ENCODE results near the gene SLC24A4. TPM values are rescaled to one million over a fixed set of nuclear protein-coding genes. Genes with fewer than 3 reads are reported as not detected.

SLC24A4 gene
- total RNA-seq, 1 experiment from 2014 or later: not detected

GRCh38 chr14:92323916-92324818, 1.2 kb downstream of the SLC24A4 start:
- no peaks in the 10 kb centered on the region for H4K20me1 ChIP-seq (ENCODE audit: insufficient read depth)
- ChIA-PET POLR2A (no interaction called here), RAD21 (ENCODE audit: low non-redundant PET in 1 of 2, low total read pairs in 2 of 2, uncharacterized antibody in 2 of 2, unreplicated experiment in 2 of 2) (no interaction called here), CTCF (no interaction called here)
- H3K4me2 ChIP-seq (ENCODE audit: low read length): no peak overlapping the region
- H3K4me3 ChIP-seq (replicated peaks in 1 of 2; ENCODE audit: low read depth in 1 of 2, low read length in 2 of 2): no peak overlapping the region
- no peaks in the 10 kb centered on the region for H3K9me2 ChIP-seq (ENCODE audit: insufficient read depth)
- no peaks in the 10 kb centered on the region for H3K79me2 ChIP-seq (ENCODE audit: insufficient read depth, low read length)
- no peak overlapping the region for H2AFZ ChIP-seq (ENCODE audit: low read depth, low read length, poor library complexity, severe bottlenecking)
- H3K9ac ChIP-seq (ENCODE audit: low read length): no peak overlapping the region
- no TSS peak for BruUV-seq (replicated peaks)
- H3K36me3 ChIP-seq (ENCODE audit: control insufficient read depth in 1 of 2, insufficient read depth in 2 of 2, low read length in 2 of 2): no peaks in the 10 kb centered on the region
- intact Hi-C loops (cut with micrococcal nuclease): no loop called here
- H3K9me3 ChIP-seq (ENCODE audit: control insufficient read depth in 1 of 2, insufficient read depth in 1 of 2, low read depth in 1 of 2, low read length in 2 of 2): no peaks in the 10 kb centered on the region
- no peaks in the 10 kb centered on the region for H3K27me3 ChIP-seq (ENCODE audit: insufficient read depth, low read length)
- no peak for DNase-seq (ENCODE audit: low read depth, low spot score)
- H3K4me1 ChIP-seq (ENCODE audit: control insufficient read depth in 1 of 2, insufficient read depth in 2 of 2, low read length in 2 of 2): no peaks in the 10 kb centered on the region
- no peak for TF ChIP-seq EZH2phosphoT487 (IDR thresholded peaks at IDR 0.05; ENCODE audit: borderline replicate concordance)
- no peak for TF ChIP-seq YY1 (IDR thresholded peaks at IDR 0.05; ENCODE audit: extremely low read depth, insufficient replicate concordance, low read depth, low read length)
- no peak for TF ChIP-seq REST (IDR thresholded peaks at IDR 0.05; ENCODE audit: low read depth)
- no peak for TF ChIP-seq EGR1 (IDR thresholded peaks at IDR 0.05; ENCODE audit: low read depth)
- TF ChIP-seq ELF1 (IDR thresholded peaks at IDR 0.05; ENCODE audit: borderline replicate concordance, low read depth): no peak
- TF ChIP-seq CEBPB (IDR thresholded peaks at IDR 0.05; ENCODE audit: low read depth): no peak
- no peak for TF ChIP-seq POLR2A (IDR thresholded peaks at IDR 0.05; ENCODE audit: borderline replicate concordance, extremely low read depth, insufficient read depth, insufficient read length)
- TF ChIP-seq MAX (IDR thresholded peaks at IDR 0.05): no peak
- TF ChIP-seq ATF3 (IDR thresholded peaks at IDR 0.05): no peak
- TF ChIP-seq RAD21 (IDR thresholded peaks at IDR 0.05; ENCODE audit: low read depth): no peak
- H3K27ac ChIP-seq (ENCODE audit: low read depth, low read length): no peak overlapping the region
- no peak for ATAC-seq
